Esophagus muscularis mucosa (tissue), 4 donors: ENCODE measurements around the gene DAAM1. TPM values are rescaled to one million over a fixed set of nuclear protein-coding genes. Genes with fewer than 3 reads are reported as not detected.

Source experiments
- DNase-seq: peaks from one replicate; pipeline ENCODE4 v3.0.0-alpha.2; 2017; ENCODE audit errors: extremely low spot score
- H3K27ac ChIP-seq, 4 donors: fragments of 200-600 bp; sonication (generic); replicated peaks in 1 of 4; 1 replicate in 3 of 4; 2 replicates in 1 of 4; pipeline ENCODE4 v1.5.1; 2016 to 2019; ENCODE audit warnings: mild to moderate bottlenecking in 1 of 4
- H3K27me3 ChIP-seq, 4 donors: fragments of 200-600 bp; sonication (generic); one replicate each; pipeline versions ENCODE4 v1.5.1 to v1.6.0; 2016 to 2019
- H3K36me3 ChIP-seq, 4 donors: fragments of 200-600 bp; sonication (generic); one replicate each; pipeline ENCODE4 v1.5.1; 2016 to 2019
- H3K4me1 ChIP-seq, 4 donors: fragments of 200-600 bp; sonication (generic); one replicate each; pipeline ENCODE4 v1.5.1; 2016 to 2019
- H3K4me3 ChIP-seq, 4 donors: fragments of 200-600 bp; sonication (generic); 1 replicate in 2 of 4; 2 replicates in 2 of 4; pipeline ENCODE4 v1.5.1; 2016 to 2019; ENCODE audit warnings: mild to moderate bottlenecking in 4 of 4, moderate library complexity in 1 of 4
- H3K9me3 ChIP-seq, 4 donors: fragments of 200-600 bp; sonication (generic); 1 replicate in 3 of 4; 2 replicates in 1 of 4; pipeline ENCODE4 v1.5.1; 2016 to 2019
- CTCF ChIP-seq, 3 experiments: fragments of 200-600 bp in 2 of 3; fragments of 450-650 bp in 1 of 3; sonication (generic) in 2 of 3; IDR thresholded peaks; one replicate each; pipeline ENCODE4 v1.5.1; 2017 to 2019; ENCODE audit warnings: antibody characterized with exemption in 3 of 3, mild to moderate bottlenecking in 2 of 3, moderate library complexity in 1 of 3
- EP300 ChIP-seq: sonication (generic); formaldehyde crosslinking; IDR thresholded peaks from one replicate; pipeline ENCODE4 v1.6.1; 2017; ENCODE audit warnings: antibody characterized with exemption
- POLR2A ChIP-seq: fragments of 450-650 bp; IDR thresholded peaks from one replicate; pipeline ENCODE4 v1.6.1; 2017; ENCODE audit warnings: antibody characterized with exemption, moderate library complexity, mild to moderate bottlenecking, low read depth
- POLR2AphosphoS5 ChIP-seq, 2 donors: sonication (generic); formaldehyde crosslinking; IDR thresholded peaks; one replicate each; pipeline ENCODE4 v1.6.1; 2017; ENCODE audit warnings: antibody characterized with exemption in 2 of 2
- WGBS: methylation state at CpG from one replicate; pipeline ENCODE4 v1.1.5; 2018; 5-methylcytosine and 5-hydroxymethylcytosine counted together
- intact Hi-C: fragments of 100-400 bp; cut with DNase I; formaldehyde crosslinking; loops from one replicate; pipeline ENCODE4 v1.15.1; 2023
- total RNA-seq, 4 donors: library from RNA; depleted of rRNA; stranded (reverse); fragments of >200 nt; gene quantifications; one replicate each; pipeline versions ENCODE4 v1.1.0 to v1.2.1, GENCODE V29; 2016

Gene DAAM1
- total RNA-seq, 4 donors from 2014 or later, result 64.3 to 110 (median 72.5) TPM

DNA sequence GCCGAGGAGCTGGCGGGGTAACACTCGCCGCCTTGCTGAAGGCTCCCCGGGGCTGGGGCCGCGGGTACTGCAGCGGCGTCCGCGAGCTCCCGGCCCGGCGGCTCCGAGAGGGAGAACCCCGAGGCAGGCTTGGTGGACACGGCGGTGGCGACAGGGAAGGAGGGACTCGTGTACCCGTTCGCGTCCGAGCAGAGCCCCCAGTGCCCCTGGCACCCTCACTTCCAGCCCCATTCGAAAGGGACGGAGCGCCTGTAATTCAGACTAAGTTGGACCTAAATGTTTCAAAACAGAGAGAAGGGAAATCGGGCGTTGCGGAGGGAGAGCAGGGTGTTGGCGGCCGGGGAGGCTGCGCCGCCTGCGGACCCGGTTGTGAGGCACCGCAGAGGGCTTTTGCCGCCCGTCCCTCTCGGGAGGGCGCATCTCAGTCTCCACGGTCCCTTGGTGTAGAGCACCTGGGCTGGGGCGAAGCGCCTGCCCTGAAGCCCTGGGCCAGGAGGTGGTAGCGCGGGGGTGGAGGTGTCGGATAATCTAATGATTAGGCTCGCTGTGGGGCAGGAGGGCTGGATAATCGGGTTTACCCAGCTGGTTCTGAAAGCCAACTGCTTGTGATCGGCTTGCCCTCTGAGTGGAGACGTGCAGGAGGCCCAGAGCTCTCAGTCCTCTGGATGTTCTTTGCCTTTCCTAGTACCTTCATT, 771 bp downstream of the DAAM1 start:
- intact Hi-C loops, result loop anchor here (5.0 kb wide), 2 partner anchors 238 to 253 kb away; no protein-coding TSS in a partner anchor
- WGBS, result 0% methylated on average over 24 of the region's 51 CpGs
- no peaks in the 10 kb centered on the region for H3K9me3 ChIP-seq
- no peaks in the 10 kb centered on the region for H3K36me3 ChIP-seq
- H3K27me3 ChIP-seq, result no peaks in the 10 kb centered on the region
- H3K4me3 ChIP-seq, result peak overlapping the region; percentile 79 to 92 (median 84)
- H3K27ac ChIP-seq, result peak overlapping the region; percentile 94 to 97 (median 96)
- DNase-seq, result peak; percentile 92
- peaks cover 44 to 49% (median 48%) of the 10 kb centered on the region in 4 donors for H3K4me1 ChIP-seq
- TF ChIP-seq CTCF (IDR thresholded peaks at IDR 0.05) (peak in 2 of 3 experiments; percentile 6 to 18), EP300 (no peak)

- H3K4me1 ChIP-seq, result peaks cover 50 to 55% (median 54%) of the 10 kb centered on the region in 4 donors
- H3K4me3 ChIP-seq, result peak overlapping the region; percentile 79 to 92 (median 84)
- no peaks in the 10 kb centered on the region for H3K36me3 ChIP-seq
- peak in 1 of 2 donors; percentile 49 for TF ChIP-seq POLR2AphosphoS5 (IDR thresholded peaks at IDR 0.05)
- no peak for TF ChIP-seq EP300
- DNase-seq, result peak; percentile 97
- no peaks in the 10 kb centered on the region for H3K9me3 ChIP-seq
- intact Hi-C loops, result loop anchor here (5.0 to 10.0 kb wide), 4 partner anchors 67 to 252 kb away; no protein-coding TSS in a partner anchor
- WGBS, result under 1% methylated on average over 25 of the region's 25 CpGs
- no peaks in the 10 kb centered on the region for H3K27me3 ChIP-seq
- peak overlapping the region; percentile 94 to 97 (median 96) for H3K27ac ChIP-seq
Observed at GRCh38 chr14:59189786-59190368, 1.4 kb downstream of the DAAM1 start.

- WGBS, result 23% methylated on average over 6 of the region's 6 CpGs
- Histone ChIP-seq H3K9me3 (no peaks in the 10 kb centered on the region), H3K36me3 (no peaks in the 10 kb centered on the region), H3K27me3 (no peaks in the 10 kb centered on the region), H3K27ac (peak overlapping the region; percentile 94 to 97 (median 96)), H3K4me3 (peak overlapping the region; percentile 79 to 92 (median 84)), H3K4me1 (peaks cover 51 to 59% (median 58%) of the 10 kb centered on the region in 4 donors)
- no peak for DNase-seq
- TF ChIP-seq POLR2A, result no peak
- TF ChIP-seq CTCF (IDR thresholded peaks at IDR 0.05), result peak; percentile 6 to 12 (median 6)
- intact Hi-C loops, result loop anchor here (5.0 to 10.0 kb wide), 2 partner anchors 67 to 124 kb away; no protein-coding TSS in a partner anchor
Observed at GRCh38 chr14:59190372-59190771, 1.9 kb downstream of the DAAM1 start.

DNA sequence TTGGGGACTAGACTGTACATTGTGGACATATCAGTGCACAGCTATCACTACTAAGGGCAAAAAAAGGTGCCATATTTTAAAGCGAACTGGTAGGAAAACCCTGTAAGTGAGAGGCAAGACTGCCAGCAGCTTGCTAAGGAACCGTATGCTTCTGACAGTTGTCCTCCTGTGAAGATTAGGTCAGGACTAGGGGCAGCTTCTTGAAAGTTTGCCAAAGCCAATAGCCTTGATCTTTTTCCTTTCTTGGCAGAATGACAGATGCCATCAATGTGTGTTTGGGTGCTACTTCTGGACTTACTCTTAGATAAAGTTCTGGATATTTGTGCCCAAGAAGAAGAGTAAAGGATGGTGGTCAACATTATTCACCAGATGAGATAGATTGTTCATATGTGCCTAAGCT, 7.4 kb downstream of the DAAM1 start:
- Histone ChIP-seq H3K36me3 (no peaks in the 10 kb centered on the region), H3K4me3 (no peak overlapping the region), H3K27me3 (no peaks in the 10 kb centered on the region), H3K27ac (peak overlapping the region; percentile 30 to 97 (median 95)), H3K4me1 (peaks cover 64 to 97% (median 95%) of the 10 kb centered on the region in 4 donors), H3K9me3 (no peaks in the 10 kb centered on the region)
- WGBS, result 60% methylated on average over 2 of the region's 2 CpGs
- intact Hi-C loops, result loop anchor here (10.0 kb wide), 1 partner anchor 119 kb away; no protein-coding TSS in a partner anchor
- DNase-seq, result no peak
- TF ChIP-seq EP300, result no peak

GRCh38 chr14:59197695-59198262, 9.3 kb downstream of the DAAM1 start:
- no peak overlapping the region for H3K4me3 ChIP-seq
- intact Hi-C loops, result loop anchor here (10.0 kb wide), 1 partner anchor 117 kb away; no protein-coding TSS in a partner anchor

More at GRCh38 chr14:59197695-59198262, 9.3 kb downstream of the DAAM1 start:
- Histone ChIP-seq H3K27me3 (no peaks in the 10 kb centered on the region), H3K9me3 (no peaks in the 10 kb centered on the region), H3K4me1 (peaks cover 52 to 97% (median 92%) of the 10 kb centered on the region in 4 donors), H3K27ac (peak overlapping the region; percentile 29 to 97 (median 70)), H3K36me3 (no peaks in the 10 kb centered on the region)
- 60% methylated on average over 5 of the region's 5 CpGs for WGBS
- DNase-seq, result no peak
- no peak for TF ChIP-seq CTCF (IDR thresholded peaks at IDR 0.05)
- no peak for TF ChIP-seq POLR2AphosphoS5 (IDR thresholded peaks at IDR 0.05)
- no peak for TF ChIP-seq POLR2A
- TF ChIP-seq EP300, result no peak
